ENCODE measurements around the gene EIF2B2.

DNA sequence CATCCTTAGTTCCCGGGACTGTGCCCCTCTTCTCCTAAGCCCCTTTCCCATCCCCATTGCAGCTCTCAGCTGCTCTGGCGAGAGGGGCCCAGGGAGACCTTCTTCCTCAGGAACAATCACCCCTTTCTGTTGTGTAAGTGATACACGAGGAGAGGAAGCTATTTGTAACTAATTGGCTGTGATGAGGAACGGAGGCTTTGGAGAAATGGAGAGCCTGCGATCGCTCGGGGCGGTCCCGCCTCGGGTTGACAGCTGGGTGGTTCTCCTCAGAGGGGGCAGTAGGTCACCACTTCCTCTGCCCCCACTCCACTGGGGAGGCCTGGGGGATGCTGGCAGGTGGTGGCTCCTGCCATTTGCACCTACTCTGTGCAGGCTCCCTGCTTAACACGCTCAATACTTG, 40.7 kb upstream of the EIF2B2 start:
- TF ChIP-seq, protein P1, sequence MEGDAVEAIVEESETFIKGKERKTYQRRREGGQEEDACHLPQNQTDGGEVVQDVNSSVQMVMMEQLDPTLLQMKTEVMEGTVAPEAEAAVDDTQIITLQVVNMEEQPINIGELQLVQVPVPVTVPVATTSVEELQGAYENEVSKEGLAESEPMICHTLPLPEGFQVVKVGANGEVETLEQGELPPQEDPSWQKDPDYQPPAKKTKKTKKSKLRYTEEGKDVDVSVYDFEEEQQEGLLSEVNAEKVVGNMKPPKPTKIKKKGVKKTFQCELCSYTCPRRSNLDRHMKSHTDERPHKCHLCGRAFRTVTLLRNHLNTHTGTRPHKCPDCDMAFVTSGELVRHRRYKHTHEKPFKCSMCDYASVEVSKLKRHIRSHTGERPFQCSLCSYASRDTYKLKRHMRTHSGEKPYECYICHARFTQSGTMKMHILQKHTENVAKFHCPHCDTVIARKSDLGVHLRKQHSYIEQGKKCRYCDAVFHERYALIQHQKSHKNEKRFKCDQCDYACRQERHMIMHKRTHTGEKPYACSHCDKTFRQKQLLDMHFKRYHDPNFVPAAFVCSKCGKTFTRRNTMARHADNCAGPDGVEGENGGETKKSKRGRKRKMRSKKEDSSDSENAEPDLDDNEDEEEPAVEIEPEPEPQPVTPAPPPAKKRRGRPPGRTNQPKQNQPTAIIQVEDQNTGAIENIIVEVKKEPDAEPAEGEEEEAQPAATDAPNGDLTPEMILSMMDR (IDR thresholded peaks at IDR 0.05) = no peak
- no peak for TF ChIP-seq POLR2A (IDR thresholded peaks at IDR 0.05)

Measured in adrenal gland (tissue), 5 donors.